Bronchial epithelial cell (primary cell): ENCODE measurements around the gene FJX1. TPM values are rescaled to one million over a fixed set of nuclear protein-coding genes. Genes with fewer than 3 reads are reported as not detected.
A peak's percentile ranks its signal among the peaks of the same experiment; 100 is the strongest.

Experiments used
- DNase-seq: peaks from one replicate; pipeline ENCODE4 v3.0.0-alpha.2; 2010; ENCODE audit warnings: low read depth
- FAIRE-seq: peaks from 2 replicates; lab custom pipeline; 2011; peaks lifted over from hg19 to GRCh38; lab: Jason Lieb, UNC
- H3K27me3 ChIP-seq: 2 replicates; pipeline ENCODE4 v1.5.1; 2011; ENCODE audit warnings: low read length; ENCODE audit not compliant: control insufficient read depth, insufficient read depth
- H3K36me3 ChIP-seq: 2 replicates; pipeline ENCODE4 v1.5.1; 2011; ENCODE audit warnings: low read length; ENCODE audit not compliant: control insufficient read depth, insufficient read depth
- H3K4me3 ChIP-seq: 2 replicates; pipeline ENCODE4 v1.5.1; 2011; ENCODE audit warnings: mild to moderate bottlenecking, low read depth, low read length, control low read depth
- total RNA-seq: library from RNA; depleted of rRNA; stranded (reverse); fragments of >200 nt; gene quantifications from 2 replicates; pipeline ENCODE4 v1.2.1, GENCODE V29; 2014
- TF ChIP-seq, protein P1 (sequence below): IDR thresholded peaks from 2 replicates; pipeline ENCODE4 v1.5.1; 2011; ENCODE audit warnings: mild to moderate bottlenecking, moderate library complexity, low read length, control low read depth, inconsistent platforms; ENCODE audit not compliant: insufficient read depth, severe bottlenecking

The FJX1 gene
- total RNA-seq, 1 donor from 2014 or later = 24.7 TPM

DNA sequence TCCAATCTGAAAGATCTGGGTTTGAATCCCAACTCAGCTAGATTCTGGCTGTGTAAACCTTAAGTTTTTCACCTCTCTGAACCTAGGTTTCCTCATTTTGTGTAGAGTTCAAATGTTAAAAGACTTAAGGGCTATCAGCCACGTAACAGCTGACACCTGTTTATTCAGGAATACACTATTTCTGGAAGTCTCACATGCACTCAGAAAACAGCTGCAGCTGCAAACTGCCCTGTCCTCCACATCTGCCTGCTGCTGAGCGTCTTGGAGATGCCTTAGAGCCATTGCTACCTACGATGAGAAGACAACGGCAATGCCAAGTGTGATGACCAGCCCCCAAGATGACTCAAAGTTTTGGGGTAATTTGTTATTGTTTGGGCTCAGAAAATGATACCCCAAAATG, 37.6 kb downstream of the FJX1 start:
- no peak for FAIRE-seq
- TF ChIP-seq, protein P1, sequence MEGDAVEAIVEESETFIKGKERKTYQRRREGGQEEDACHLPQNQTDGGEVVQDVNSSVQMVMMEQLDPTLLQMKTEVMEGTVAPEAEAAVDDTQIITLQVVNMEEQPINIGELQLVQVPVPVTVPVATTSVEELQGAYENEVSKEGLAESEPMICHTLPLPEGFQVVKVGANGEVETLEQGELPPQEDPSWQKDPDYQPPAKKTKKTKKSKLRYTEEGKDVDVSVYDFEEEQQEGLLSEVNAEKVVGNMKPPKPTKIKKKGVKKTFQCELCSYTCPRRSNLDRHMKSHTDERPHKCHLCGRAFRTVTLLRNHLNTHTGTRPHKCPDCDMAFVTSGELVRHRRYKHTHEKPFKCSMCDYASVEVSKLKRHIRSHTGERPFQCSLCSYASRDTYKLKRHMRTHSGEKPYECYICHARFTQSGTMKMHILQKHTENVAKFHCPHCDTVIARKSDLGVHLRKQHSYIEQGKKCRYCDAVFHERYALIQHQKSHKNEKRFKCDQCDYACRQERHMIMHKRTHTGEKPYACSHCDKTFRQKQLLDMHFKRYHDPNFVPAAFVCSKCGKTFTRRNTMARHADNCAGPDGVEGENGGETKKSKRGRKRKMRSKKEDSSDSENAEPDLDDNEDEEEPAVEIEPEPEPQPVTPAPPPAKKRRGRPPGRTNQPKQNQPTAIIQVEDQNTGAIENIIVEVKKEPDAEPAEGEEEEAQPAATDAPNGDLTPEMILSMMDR = no peak

GRCh38 chr11:35658020-35658948, 40.0 kb downstream of the FJX1 start:
- TF ChIP-seq, protein P1 = no peak
- no peak overlapping the region for H3K4me3 ChIP-seq
- no peaks in the 10 kb centered on the region for H3K27me3 ChIP-seq
- no peaks in the 10 kb centered on the region for H3K36me3 ChIP-seq
- DNase-seq (no peak), FAIRE-seq (no peak)

More for the DNA sequence above, 37.6 kb downstream of the FJX1 start:
- Histone ChIP-seq H3K27me3 (no peaks in the 10 kb centered on the region), H3K36me3 (no peaks in the 10 kb centered on the region), H3K4me3 (no peak overlapping the region)
- DNase-seq = no peak

GRCh38 chr11:35661534-35661933, 43.3 kb downstream of the FJX1 start:
- Histone ChIP-seq H3K36me3 (no peaks in the 10 kb centered on the region), H3K4me3 (peak overlapping the region; percentile 59), H3K27me3 (no peaks in the 10 kb centered on the region)
- TF ChIP-seq, protein P1 = no peak
- FAIRE-seq (no peak), DNase-seq (no peak)

DNA sequence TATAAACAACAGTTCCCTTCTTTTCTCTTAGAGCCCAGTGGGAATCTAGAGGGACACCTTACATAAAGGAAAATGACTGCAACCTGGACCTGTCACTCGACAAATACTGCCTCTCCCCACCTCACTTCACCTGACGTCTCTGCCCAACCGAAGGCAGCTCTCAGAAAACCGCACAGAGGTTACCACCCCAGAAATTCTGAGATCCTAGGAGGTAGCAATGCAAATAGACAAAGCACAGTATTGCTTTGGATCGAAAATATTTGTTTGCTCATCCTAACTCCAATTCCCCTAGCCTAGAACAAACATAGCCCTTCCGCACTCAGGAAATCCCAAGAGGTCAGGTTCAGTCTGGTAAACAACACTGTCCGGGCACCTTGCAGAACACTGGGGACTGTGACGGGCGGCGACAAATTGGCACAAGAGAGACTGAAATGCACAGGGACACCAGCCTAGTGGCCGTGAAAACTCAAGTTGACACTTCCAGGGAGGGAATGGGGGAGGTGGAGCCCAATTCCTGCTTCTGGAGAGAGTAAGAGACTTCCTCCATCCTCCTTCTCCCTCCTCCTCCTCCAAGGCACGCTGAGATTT, 43.9 kb downstream of the FJX1 start:
- no peaks in the 10 kb centered on the region for H3K27me3 ChIP-seq
- no peak for FAIRE-seq
- H3K36me3 ChIP-seq = no peaks in the 10 kb centered on the region
- peak; percentile 30 for DNase-seq
- peak overlapping the region; percentile 59 for H3K4me3 ChIP-seq
- TF ChIP-seq, protein P1 = no peak

GRCh38 chr11:35662649-35663407, 44.6 kb downstream of the FJX1 start, which contains the start of gene TRIM44:
TSS of gene TRIM44 (plus strand) at chr11:35662775. CDS start at chr11:35663112, 337 bp downstream.
- Histone ChIP-seq H3K27me3 (no peaks in the 10 kb centered on the region), H3K36me3 (no peaks in the 10 kb centered on the region), H3K4me3 (peak within 1 kb of the TSS; percentile 59)
- TF ChIP-seq, protein P1 = no peak
- DNase-seq (peak; percentile 68), FAIRE-seq (no peak)
